Measurements from ENCODE around the gene TET3. TPM values are rescaled to one million over a fixed set of nuclear protein-coding genes. Genes with fewer than 3 reads are reported as not detected.

The TET3 gene
- total RNA-seq, 2 experiments from 2014 or later = 22.2 to 24.1 TPM

DNA sequence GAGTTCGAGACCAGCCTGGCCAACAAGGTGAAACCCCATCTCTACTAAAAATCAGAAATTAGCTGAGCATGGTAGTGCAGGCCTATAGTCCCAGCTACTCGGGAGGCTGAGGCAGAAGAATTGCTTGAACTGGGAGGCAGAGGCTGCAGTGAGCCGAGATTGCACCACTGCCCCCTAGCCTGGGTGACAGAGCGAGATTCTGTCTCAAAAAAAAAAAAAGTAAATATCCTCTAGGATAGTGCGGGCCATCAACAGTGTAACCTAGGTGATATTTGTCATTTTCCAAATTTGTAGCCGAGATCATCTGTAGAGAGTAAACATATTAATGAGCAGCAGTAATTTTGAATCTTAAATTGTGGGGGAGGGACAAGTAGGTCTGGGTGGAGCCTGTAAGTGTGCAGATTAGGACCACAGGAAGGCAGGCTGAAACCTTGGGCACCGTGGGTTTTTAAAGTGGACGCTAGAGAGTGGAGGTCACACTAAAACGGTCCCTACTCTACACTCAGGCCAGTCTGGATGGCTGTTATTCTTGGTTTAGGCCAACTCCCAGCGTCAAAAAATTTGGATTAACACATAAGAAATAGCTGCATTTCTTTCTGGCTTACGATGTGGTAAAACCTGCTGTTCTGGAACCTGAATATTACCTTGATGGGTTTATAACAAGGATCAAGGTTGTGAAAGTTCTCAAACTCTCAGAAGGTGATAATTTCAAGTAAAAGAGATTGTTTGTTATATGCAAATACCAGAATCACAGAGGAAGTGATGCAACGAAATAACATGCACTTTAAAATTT is 22.7 kb upstream of the TET3 start:
- Histone ChIP-seq H3K27ac (ENCODE audit: low read depth in 1 of 2, low read length in 2 of 2) (no peak overlapping the region), H3K36me3 (ENCODE audit: insufficient read depth, low read length) (peaks cover 22% of the 10 kb centered on the region), H3K4me1 (ENCODE audit: insufficient read depth, low read length) (peaks cover 6% of the 10 kb centered on the region), H3K9me3 (ENCODE audit: control insufficient read depth in 1 of 2, insufficient read depth in 1 of 2, low read length in 2 of 2) (no peaks in the 10 kb centered on the region), H3K27me3 (ENCODE audit: control insufficient read depth in 1 of 2, insufficient read depth in 2 of 2, low read length in 2 of 2) (no peaks in the 10 kb centered on the region), H3K4me3 (ENCODE audit: low read length) (no peak overlapping the region)
- Mint-ChIP-seq H3K36me3 (ENCODE audit: low read depth) (peaks cover 44% of the 10 kb centered on the region), H3K4me3 (no peak overlapping the region), H3K9me3 (no peaks in the 10 kb centered on the region), H3K4me1 (ENCODE audit: low read depth) (peaks cover 29% of the 10 kb centered on the region), H3K27me3 (no peaks in the 10 kb centered on the region), H3K27ac (no peak overlapping the region)
- intact Hi-C loops (cut with DNase I, micrococcal nuclease) = no loop called here
- CTCF ChIA-PET = no interaction called here
- DNase-seq = no peak
- POLR2A ChIA-PET = no interaction called here
- ATAC-seq (ENCODE audit: poor library complexity) = no peak
- TF ChIP-seq, protein P1, sequence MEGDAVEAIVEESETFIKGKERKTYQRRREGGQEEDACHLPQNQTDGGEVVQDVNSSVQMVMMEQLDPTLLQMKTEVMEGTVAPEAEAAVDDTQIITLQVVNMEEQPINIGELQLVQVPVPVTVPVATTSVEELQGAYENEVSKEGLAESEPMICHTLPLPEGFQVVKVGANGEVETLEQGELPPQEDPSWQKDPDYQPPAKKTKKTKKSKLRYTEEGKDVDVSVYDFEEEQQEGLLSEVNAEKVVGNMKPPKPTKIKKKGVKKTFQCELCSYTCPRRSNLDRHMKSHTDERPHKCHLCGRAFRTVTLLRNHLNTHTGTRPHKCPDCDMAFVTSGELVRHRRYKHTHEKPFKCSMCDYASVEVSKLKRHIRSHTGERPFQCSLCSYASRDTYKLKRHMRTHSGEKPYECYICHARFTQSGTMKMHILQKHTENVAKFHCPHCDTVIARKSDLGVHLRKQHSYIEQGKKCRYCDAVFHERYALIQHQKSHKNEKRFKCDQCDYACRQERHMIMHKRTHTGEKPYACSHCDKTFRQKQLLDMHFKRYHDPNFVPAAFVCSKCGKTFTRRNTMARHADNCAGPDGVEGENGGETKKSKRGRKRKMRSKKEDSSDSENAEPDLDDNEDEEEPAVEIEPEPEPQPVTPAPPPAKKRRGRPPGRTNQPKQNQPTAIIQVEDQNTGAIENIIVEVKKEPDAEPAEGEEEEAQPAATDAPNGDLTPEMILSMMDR (IDR thresholded peaks at IDR 0.05) = no peak

GRCh38 chr2:73962798-73963197 is 21.9 kb upstream of the TET3 start:
- POLR2A ChIA-PET = interaction anchor here (1.0 kb wide), 1 partner anchor 23 kb away, joined by 3 read pairs; no protein-coding TSS in a partner anchor
- no peak for DNase-seq
- Histone ChIP-seq H3K4me3 (ENCODE audit: low read length) (no peak overlapping the region), H3K27me3 (ENCODE audit: control insufficient read depth in 1 of 2, insufficient read depth in 2 of 2, low read length in 2 of 2) (no peaks in the 10 kb centered on the region), H3K36me3 (ENCODE audit: insufficient read depth, low read length) (peaks cover 20% of the 10 kb centered on the region), H3K9me3 (ENCODE audit: control insufficient read depth in 1 of 2, insufficient read depth in 1 of 2, low read length in 2 of 2) (no peaks in the 10 kb centered on the region), H3K27ac (ENCODE audit: low read depth in 1 of 2, low read length in 2 of 2) (no peak overlapping the region), H3K4me1 (ENCODE audit: insufficient read depth, low read length) (peaks cover 6% of the 10 kb centered on the region)
- ATAC-seq (ENCODE audit: poor library complexity) = no peak
- peaks cover 36% of the 10 kb centered on the region for H3K36me3 Mint-ChIP-seq (ENCODE audit: low read depth)
- CTCF ChIA-PET = no interaction called here
- H3K27me3 Mint-ChIP-seq = no peaks in the 10 kb centered on the region
- H3K9me3 Mint-ChIP-seq = no peaks in the 10 kb centered on the region
- H3K27ac Mint-ChIP-seq = no peak overlapping the region
- H3K4me1 Mint-ChIP-seq (ENCODE audit: low read depth) = peaks cover 34% of the 10 kb centered on the region
- intact Hi-C loops (cut with DNase I, micrococcal nuclease) = no loop called here
- H3K4me3 Mint-ChIP-seq = no peak overlapping the region
- TF ChIP-seq, protein P1 (IDR thresholded peaks at IDR 0.05) = no peak

GRCh38 chr2:73963385-73964120 is 21.2 kb upstream of the TET3 start:
- Mint-ChIP-seq H3K36me3 (ENCODE audit: low read depth) (peaks cover 29% of the 10 kb centered on the region), H3K4me1 (ENCODE audit: low read depth) (peaks cover 38% of the 10 kb centered on the region), H3K4me3 (no peak overlapping the region), H3K27me3 (no peaks in the 10 kb centered on the region), H3K27ac (peak overlapping the region; percentile 27), H3K9me3 (no peaks in the 10 kb centered on the region)
- intact Hi-C loops (cut with DNase I, micrococcal nuclease) = no loop called here
- no peaks in the 10 kb centered on the region for H3K9me3 ChIP-seq (ENCODE audit: control insufficient read depth in 1 of 2, insufficient read depth in 1 of 2, low read length in 2 of 2)
- H3K27ac ChIP-seq (ENCODE audit: low read depth in 1 of 2, low read length in 2 of 2) = no peak overlapping the region
- CTCF ChIA-PET = interaction anchor here (1.3 kb wide), 1 partner anchor 24 kb away, joined by 4 read pairs; no protein-coding TSS in a partner anchor
- no peak overlapping the region for H3K4me3 ChIP-seq (ENCODE audit: low read length)
- H3K36me3 ChIP-seq (ENCODE audit: insufficient read depth, low read length) = peaks cover 13% of the 10 kb centered on the region
- peaks cover 6% of the 10 kb centered on the region for H3K4me1 ChIP-seq (ENCODE audit: insufficient read depth, low read length)
- H3K27me3 ChIP-seq (ENCODE audit: control insufficient read depth in 1 of 2, insufficient read depth in 2 of 2, low read length in 2 of 2) = no peaks in the 10 kb centered on the region
- ATAC-seq (ENCODE audit: poor library complexity) (peak; percentile 26), DNase-seq (peak in 2 of 14 experiments; percentile 30 to 37)
- TF ChIP-seq, protein P1 (IDR thresholded peaks at IDR 0.05) = no peak
- POLR2A ChIA-PET = interaction anchor here (0.7 to 1.0 kb wide), 3 partner anchors 17 to 736 kb away, joined by 3 to 4 read pairs (median 3); no protein-coding TSS in a partner anchor

Measured in CD4-positive, alpha-beta T cell (primary cell).